Cardiac fibroblast (primary cell): ENCODE results near the gene CLIC5.

Experiments used
- DNase-seq, 2 donors: peaks; one replicate each; pipeline versions ENCODE4 v3.0.0 to v3.0.0-alpha.2; 2010; ENCODE audit warnings: low read depth in 2 of 2
- H3K4me3 ChIP-seq, 2 donors: replicated peaks in 1 of 2; 1 replicate in 1 of 2; 2 replicates in 1 of 2; pipeline ENCODE4 v1.5.1; 2011; ENCODE audit warnings: low read depth in 2 of 2, low read length in 2 of 2, mild to moderate bottlenecking in 2 of 2, moderate library complexity in 1 of 2
- CTCF ChIP-seq: IDR thresholded peaks from one replicate; pipeline ENCODE4 v1.5.1; 2011; ENCODE audit warnings: low read depth, mild to moderate bottlenecking, low read length, inconsistent platforms

The CLIC5 gene

GRCh38 chr6:45987856-45988255, 27.8 kb downstream of the CLIC5 start:
- no peak overlapping the region for H3K4me3 ChIP-seq
- no peak for TF ChIP-seq CTCF
- no peak for DNase-seq

GRCh38 chr6:45986746-45987274, 28.9 kb downstream of the CLIC5 start:
- H3K4me3 ChIP-seq, result no peak overlapping the region
- no peak for DNase-seq
- TF ChIP-seq CTCF, result no peak

- H3K4me3 ChIP-seq, result no peak overlapping the region
- no peak for TF ChIP-seq CTCF
- DNase-seq, result no peak
Observed at GRCh38 chr6:45984788-45985425, 30.8 kb downstream of the CLIC5 start.

GRCh38 chr6:45984347-45984746, 31.3 kb downstream of the CLIC5 start:
- TF ChIP-seq CTCF, result no peak
- no peak for DNase-seq
- H3K4me3 ChIP-seq, result no peak overlapping the region

GRCh38 chr6:45983062-45983461, 32.6 kb downstream of the CLIC5 start:
- H3K4me3 ChIP-seq, result no peak overlapping the region
- no peak for TF ChIP-seq CTCF
- DNase-seq, result no peak

GRCh38 chr6:45982280-45983036, 33.2 kb downstream of the CLIC5 start:
- no peak for TF ChIP-seq CTCF
- no peak overlapping the region for H3K4me3 ChIP-seq
- DNase-seq, result no peak
